ENCODE data around the gene ERBB4.
A peak's percentile ranks its signal among the peaks of the same experiment; 100 is the strongest.

ERBB4 gene

DNA sequence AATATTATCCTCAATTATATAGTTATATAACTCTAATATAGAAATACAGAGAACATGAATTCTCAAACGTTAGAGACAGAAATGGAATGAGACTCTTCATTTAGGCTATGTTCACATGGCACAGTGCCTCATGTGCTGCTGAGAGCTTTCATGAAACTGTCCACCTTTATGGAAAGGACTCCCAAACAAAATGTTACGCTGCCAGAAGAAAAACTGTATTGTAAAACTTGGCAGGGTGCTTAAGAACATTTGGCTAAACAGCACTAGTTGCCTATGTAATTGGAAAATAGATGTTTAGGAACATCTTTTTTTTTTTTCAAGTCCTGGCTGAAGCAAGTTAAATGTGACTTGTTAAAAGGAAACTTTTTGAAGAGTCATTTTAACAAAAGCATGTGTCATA, 396.0 kb downstream of the ERBB4 start:
- Histone ChIP-seq H3K9me3 (ENCODE audit: severe bottlenecking) (no peaks in the 10 kb centered on the region), H3K27me3 (ENCODE audit: insufficient read depth, low read depth, severe bottlenecking) (no peaks in the 10 kb centered on the region)

GRCh38 chr2:212141499-212141898, 397.1 kb downstream of the ERBB4 start:
- Histone ChIP-seq H3K9me3 (ENCODE audit: severe bottlenecking) (no peaks in the 10 kb centered on the region), H3K27ac (no peak overlapping the region), H3K4me3 (ENCODE audit: low read depth, low read length) (no peak overlapping the region), H3K36me3 (no peaks in the 10 kb centered on the region), H3K27me3 (ENCODE audit: insufficient read depth, low read depth, severe bottlenecking) (no peaks in the 10 kb centered on the region)
- TF ChIP-seq, protein P1, sequence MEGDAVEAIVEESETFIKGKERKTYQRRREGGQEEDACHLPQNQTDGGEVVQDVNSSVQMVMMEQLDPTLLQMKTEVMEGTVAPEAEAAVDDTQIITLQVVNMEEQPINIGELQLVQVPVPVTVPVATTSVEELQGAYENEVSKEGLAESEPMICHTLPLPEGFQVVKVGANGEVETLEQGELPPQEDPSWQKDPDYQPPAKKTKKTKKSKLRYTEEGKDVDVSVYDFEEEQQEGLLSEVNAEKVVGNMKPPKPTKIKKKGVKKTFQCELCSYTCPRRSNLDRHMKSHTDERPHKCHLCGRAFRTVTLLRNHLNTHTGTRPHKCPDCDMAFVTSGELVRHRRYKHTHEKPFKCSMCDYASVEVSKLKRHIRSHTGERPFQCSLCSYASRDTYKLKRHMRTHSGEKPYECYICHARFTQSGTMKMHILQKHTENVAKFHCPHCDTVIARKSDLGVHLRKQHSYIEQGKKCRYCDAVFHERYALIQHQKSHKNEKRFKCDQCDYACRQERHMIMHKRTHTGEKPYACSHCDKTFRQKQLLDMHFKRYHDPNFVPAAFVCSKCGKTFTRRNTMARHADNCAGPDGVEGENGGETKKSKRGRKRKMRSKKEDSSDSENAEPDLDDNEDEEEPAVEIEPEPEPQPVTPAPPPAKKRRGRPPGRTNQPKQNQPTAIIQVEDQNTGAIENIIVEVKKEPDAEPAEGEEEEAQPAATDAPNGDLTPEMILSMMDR (IDR thresholded peaks at IDR 0.05; ENCODE audit: low read depth, low read length), result no peak
- DNase-seq, result no peak

More for the DNA sequence above, 396.0 kb downstream of the ERBB4 start:
- H3K4me3 ChIP-seq (ENCODE audit: low read depth, low read length), result no peak overlapping the region
- no peak for DNase-seq
- TF ChIP-seq, protein P1 (IDR thresholded peaks at IDR 0.05; ENCODE audit: low read depth, low read length), result no peak
- no peak overlapping the region for H3K27ac ChIP-seq
- no peaks in the 10 kb centered on the region for H3K36me3 ChIP-seq

GRCh38 chr2:212136216-212136795, 402.3 kb downstream of the ERBB4 start:
- no peak overlapping the region for H3K27ac ChIP-seq
- no peaks in the 10 kb centered on the region for H3K27me3 ChIP-seq (ENCODE audit: insufficient read depth, low read depth, severe bottlenecking)
- no peaks in the 10 kb centered on the region for H3K36me3 ChIP-seq
- DNase-seq, result no peak
- H3K9me3 ChIP-seq (ENCODE audit: severe bottlenecking), result no peaks in the 10 kb centered on the region
- H3K4me3 ChIP-seq (ENCODE audit: low read depth, low read length), result no peak overlapping the region
- TF ChIP-seq, protein P1 (IDR thresholded peaks at IDR 0.05; ENCODE audit: low read depth, low read length), result no peak

- H3K9me3 ChIP-seq (ENCODE audit: severe bottlenecking), result no peaks in the 10 kb centered on the region
- H3K27me3 ChIP-seq (ENCODE audit: insufficient read depth, low read depth, severe bottlenecking), result no peaks in the 10 kb centered on the region
- H3K4me3 ChIP-seq (ENCODE audit: low read depth, low read length), result no peak overlapping the region
- TF ChIP-seq, protein P1 (IDR thresholded peaks at IDR 0.05; ENCODE audit: low read depth, low read length), result no peak
- no peak overlapping the region for H3K27ac ChIP-seq
- H3K36me3 ChIP-seq, result no peaks in the 10 kb centered on the region
- peak; percentile 35 for DNase-seq
Observed at GRCh38 chr2:212135739-212136138, 402.9 kb downstream of the ERBB4 start.

- Histone ChIP-seq H3K9me3 (ENCODE audit: severe bottlenecking) (no peaks in the 10 kb centered on the region), H3K4me3 (ENCODE audit: low read depth, low read length) (no peak overlapping the region), H3K36me3 (no peaks in the 10 kb centered on the region), H3K27ac (no peak overlapping the region), H3K27me3 (ENCODE audit: insufficient read depth, low read depth, severe bottlenecking) (no peaks in the 10 kb centered on the region)
- no peak for DNase-seq
- TF ChIP-seq, protein P1 (IDR thresholded peaks at IDR 0.05; ENCODE audit: low read depth, low read length), result no peak
Observed at GRCh38 chr2:212133337-212133736, 405.3 kb downstream of the ERBB4 start.

GRCh38 chr2:212124598-212124997, 414.0 kb downstream of the ERBB4 start:
- Histone ChIP-seq H3K9me3 (ENCODE audit: severe bottlenecking) (no peaks in the 10 kb centered on the region), H3K36me3 (no peaks in the 10 kb centered on the region), H3K4me3 (ENCODE audit: low read depth, low read length) (no peak overlapping the region), H3K27ac (no peak overlapping the region), H3K27me3 (ENCODE audit: insufficient read depth, low read depth, severe bottlenecking) (no peaks in the 10 kb centered on the region)
- no peak for DNase-seq
- TF ChIP-seq, protein P1 (IDR thresholded peaks at IDR 0.05; ENCODE audit: low read depth, low read length), result no peak
